SK-N-SH (cell line): ENCODE results near the gene CACNA2D1. TPM values are rescaled to one million over a fixed set of nuclear protein-coding genes. Genes with fewer than 3 reads are reported as not detected.

Experiments
- CTCF ChIA-PET: fragments of 300-600, 350-600 bp; formaldehyde crosslinking; extraction: SDS; loops from one replicate; lab custom pipeline; 2021; lab: Yijun Ruan, JAX
- POLR2A ChIA-PET: fragments of 350-600 bp; sonication (Branson Sonifier 250); formaldehyde crosslinking; extraction: SDS; loops from one replicate; lab custom pipeline; 2020; ENCODE audit warnings: antibody characterized with exemption, inconsistent platforms; lab: Yijun Ruan, JAX
- DNase-seq: peaks from one replicate; pipeline ENCODE4 v3.0.0; 2012
- H2AFZ ChIP-seq: fragments of 200-600 bp; sonication (generic); 2 replicates; pipeline ENCODE4 v1.8.1; 2016; ENCODE audit warnings: antibody characterized with exemption, mild to moderate bottlenecking, low read depth
- H3F3A ChIP-seq: fragments of 200-600 bp; sonication (generic); replicated peaks from 2 replicates; pipeline ENCODE3; 2016; ENCODE audit warnings: antibody characterized with exemption, mild to moderate bottlenecking; ENCODE audit not compliant: insufficient read depth
- H3K27ac ChIP-seq, 2 experiments: fragments of 200-500 bp in 1 of 2; fragments of 200-600 bp in 1 of 2; sonication (Bioruptor generic) in 1 of 2; sonication (generic), shearing (Covaris generic) in 1 of 2; 2 replicates each; pipeline versions ENCODE4 v1.5.1 to v1.6.1; 2014 to 2016; ENCODE audit warnings: low read depth in 2 of 2, inconsistent platforms in 1 of 2, low read length in 1 of 2, mild to moderate bottlenecking in 1 of 2, mixed read lengths in 1 of 2
- H3K27me3 ChIP-seq: fragments of 200-600 bp; sonication (generic), shearing (Covaris generic); 2 replicates; pipeline ENCODE4 v1.6.1; 2016; ENCODE audit warnings: mixed run types; ENCODE audit not compliant: insufficient read depth
- H3K36me3 ChIP-seq, 2 experiments: fragments of 200-500 bp in 1 of 2; fragments of 200-600 bp in 1 of 2; sonication (Bioruptor generic) in 1 of 2; sonication (generic) in 1 of 2; replicated peaks in 1 of 2; 2 replicates each; pipeline versions ENCODE3 to v1.5.1; 2014 to 2016; ENCODE audit warnings: low read length in 1 of 2, mild to moderate bottlenecking in 1 of 2; ENCODE audit not compliant: insufficient read depth in 2 of 2, control insufficient read depth in 1 of 2
- H3K4me1 ChIP-seq, 2 experiments: fragments of 200-500 bp in 1 of 2; fragments of 200-600 bp in 1 of 2; sonication (Bioruptor generic) in 1 of 2; sonication (generic), shearing (Covaris generic) in 1 of 2; 2 replicates each; pipeline versions ENCODE4 v1.5.1 to v1.6.1; 2014 to 2016; ENCODE audit warnings: low read depth in 1 of 2, low read length in 1 of 2, mixed run types in 1 of 2; ENCODE audit not compliant: insufficient read depth in 2 of 2, control insufficient read depth in 1 of 2
- H3K4me2 ChIP-seq: fragments of 200-600 bp; sonication (generic), shearing (Covaris generic); 2 replicates; pipeline ENCODE4 v1.6.1; 2017; ENCODE audit warnings: mixed run types
- H3K4me3 ChIP-seq, 2 experiments: fragments of 200-500 bp in 1 of 2; fragments of 200-600 bp in 1 of 2; sonication (Bioruptor generic) in 1 of 2; sonication (generic), shearing (Covaris generic) in 1 of 2; 2 replicates each; pipeline versions ENCODE4 v1.5.1 to v1.8.1; 2014 to 2016; ENCODE audit warnings: low read depth in 2 of 2, inconsistent platforms in 1 of 2, low read length in 1 of 2, mild to moderate bottlenecking in 1 of 2, mixed read lengths in 1 of 2, moderate library complexity in 1 of 2
- H3K79me2 ChIP-seq: fragments of 200-600 bp; sonication (generic); 2 replicates; pipeline ENCODE4 v1.8.1; 2017; ENCODE audit warnings: mild to moderate bottlenecking; ENCODE audit not compliant: insufficient read depth
- H3K9ac ChIP-seq: fragments of 200-600 bp; sonication (generic); 2 replicates; pipeline ENCODE4 v1.6.1; 2017; ENCODE audit warnings: mixed run types
- H3K9me2 ChIP-seq: fragments of 200-600 bp; sonication (generic); 2 replicates; pipeline ENCODE4 v1.6.1; 2017; ENCODE audit warnings: mixed run types
- H3K9me3 ChIP-seq: fragments of 200-600 bp; sonication (generic); 2 replicates; pipeline ENCODE4 v1.6.1; 2017; ENCODE audit warnings: mixed run types, mild to moderate bottlenecking, moderate library complexity
- H4K20me1 ChIP-seq: fragments of 200-600 bp; sonication (generic); 2 replicates; pipeline ENCODE4 v1.6.1; 2017; ENCODE audit warnings: mild to moderate bottlenecking, mixed run types; ENCODE audit not compliant: insufficient read depth
- CHD2 ChIP-seq: fragments of 150-350 bp; IDR thresholded peaks from 2 replicates; pipeline ENCODE4 v1.6.1; 2018; ENCODE audit warnings: low read length; ENCODE audit not compliant: partially characterized antibody
- ELF1 ChIP-seq: IDR thresholded peaks from 2 replicates; pipeline ENCODE4 v1.4.0; 2012
- EP300 ChIP-seq, 2 experiments: IDR thresholded peaks; 2 replicates each; pipeline versions ENCODE4 v1.4.0 to v1.6.1; 2012; ENCODE audit warnings: borderline replicate concordance in 1 of 2, low read depth in 1 of 2, low read length in 1 of 2
- FOSL2 ChIP-seq: IDR thresholded peaks from 2 replicates; pipeline ENCODE4 v1.4.0; 2012; ENCODE audit warnings: low read depth, mild to moderate bottlenecking, moderate library complexity, borderline replicate concordance
- NFIC ChIP-seq: IDR thresholded peaks from 2 replicates; pipeline ENCODE4 v1.4.0; 2012; ENCODE audit warnings: borderline replicate concordance
- PBX3 ChIP-seq: IDR thresholded peaks from 2 replicates; pipeline ENCODE4; 2012
- REST ChIP-seq: IDR thresholded peaks from 2 replicates; pipeline ENCODE4 v1.6.1; 2012; ENCODE audit warnings: mild to moderate bottlenecking, low read depth, low read length, moderate library complexity
- RFX5 ChIP-seq: IDR thresholded peaks from 2 replicates; pipeline ENCODE4 v1.6.1; 2012; ENCODE audit warnings: mild to moderate bottlenecking, improper control_type of control experiment, low read length
- SMC3 ChIP-seq: IDR thresholded peaks from 2 replicates; pipeline ENCODE4 v1.6.1; 2012; ENCODE audit warnings: low read depth, low read length, improper control_type of control experiment
- TAF1 ChIP-seq: IDR thresholded peaks from 2 replicates; pipeline ENCODE4 v1.6.1; 2012; ENCODE audit warnings: low read depth, mild to moderate bottlenecking, low read length, moderate library complexity, borderline replicate concordance
- TCF12 ChIP-seq: IDR thresholded peaks from 2 replicates; pipeline ENCODE4 v1.4.0; 2012
- USF1 ChIP-seq: IDR thresholded peaks from 2 replicates; pipeline ENCODE4 v1.4.0; 2012; ENCODE audit warnings: low read depth, borderline replicate concordance
- USF2 ChIP-seq: fragments of 150-350 bp; IDR thresholded peaks from 2 replicates; pipeline ENCODE4 v1.6.1; 2017; ENCODE audit warnings: antibody characterized with exemption, low read length, low read depth, borderline replicate concordance
- YY1 ChIP-seq: IDR thresholded peaks from 2 replicates; pipeline ENCODE4 v1.4.0; 2012; ENCODE audit warnings: low read depth, mild to moderate bottlenecking
- WGBS: methylation state at CpG from one replicate; pipeline ENCODE4 v1.1.6; 2017; ENCODE audit warnings: low lambda C conversion rate; 5-methylcytosine and 5-hydroxymethylcytosine counted together
- polyA plus RNA-seq, 3 experiments: library from polyadenylated mRNA; depleted of rRNA; stranded (reverse); fragments of >200 nt; gene quantifications; 2 replicates each; pipeline ENCODE4 v1.2.3, GENCODE V29; 2012

The CACNA2D1 gene
- polyA plus RNA-seq, 1 of the 3 experiments (the other 2 are of a cell fraction), result 3.4 TPM

GRCh38 chr7:82464372-82464771, 20.8 kb upstream of the CACNA2D1 start:
- no peaks in the 10 kb centered on the region for H3K36me3 ChIP-seq
- H3F3A ChIP-seq, result no peaks in the 10 kb centered on the region
- WGBS, result 96% methylated on average over 2 of the region's 2 CpGs
- H3K9me2 ChIP-seq, result no peaks in the 10 kb centered on the region
- peaks cover 8% of the 10 kb centered on the region; the same call in 1 of the 2 replicates for H3K9me3 ChIP-seq
- H3K4me3 ChIP-seq, result no peak overlapping the region
- no peak overlapping the region for H3K9ac ChIP-seq
- no peaks in the 10 kb centered on the region for H3K79me2 ChIP-seq
- no peak for DNase-seq
- no peaks in the 10 kb centered on the region for H3K4me1 ChIP-seq
- H4K20me1 ChIP-seq, result no peaks in the 10 kb centered on the region
- H3K27me3 ChIP-seq, result no peaks in the 10 kb centered on the region
- POLR2A ChIA-PET, result no interaction called here
- TF ChIP-seq RFX5 (no peak), USF1 (no peak), PBX3 (no peak), CHD2 (no peak), USF2 (no peak), EP300 (IDR thresholded peaks at IDR 0.05; ENCODE audit: borderline replicate concordance in 1 of 2, low read depth in 1 of 2, low read length in 1 of 2) (no peak), YY1 (no peak), NFIC (no peak), REST (no peak), FOSL2 (no peak), ELF1 (no peak), TCF12 (no peak), TAF1 (no peak), SMC3 (no peak)
- no peak overlapping the region for H2AFZ ChIP-seq
- H3K4me2 ChIP-seq, result no peak overlapping the region
- CTCF ChIA-PET, result interaction anchor here (1.7 to 4.3 kb wide), 2 partner anchors 12 to 17 kb away, joined by 5 to 17 read pairs; no protein-coding TSS in a partner anchor
- no peak overlapping the region for H3K27ac ChIP-seq
